ENCODE measurements around the gene TMEM187. TPM values are rescaled to one million over a fixed set of nuclear protein-coding genes. Genes with fewer than 3 reads are reported as not detected.

The TMEM187 gene
- polyA plus RNA-seq, 1 experiment = 8.7 TPM

DNA sequence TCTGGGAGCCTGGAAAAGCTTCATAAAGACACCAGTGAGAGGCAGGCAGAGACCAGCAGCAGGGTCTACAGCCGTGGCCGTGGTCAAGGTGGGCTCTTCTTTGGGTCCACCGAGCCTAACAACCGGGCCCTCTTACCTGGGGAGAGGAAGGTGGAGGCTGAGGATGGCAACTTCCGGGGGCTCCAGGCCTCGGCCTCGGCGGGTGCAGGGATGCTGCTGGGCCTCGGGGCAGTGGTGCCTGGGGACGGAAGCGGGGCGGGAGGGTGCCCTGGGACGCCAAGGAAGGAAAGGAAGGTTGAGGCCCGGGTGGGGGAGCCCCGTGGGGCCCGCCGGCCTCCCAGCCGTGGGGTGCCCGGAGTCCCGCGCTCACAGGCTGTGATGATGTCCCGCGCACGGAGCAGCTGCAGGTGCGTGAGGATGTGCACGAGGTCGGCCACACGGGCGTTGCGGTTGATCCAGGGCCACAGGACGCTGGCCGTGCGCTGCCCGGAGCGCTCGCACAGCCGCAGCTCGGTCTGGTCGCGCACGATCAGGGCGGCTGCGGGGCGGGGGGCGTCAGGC is 46.6 kb downstream of the TMEM187 start:
- H3K4me3 ChIP-seq (ENCODE audit: low read depth, low read length) = peak overlapping the region; percentile 51
- H3K27me3 ChIP-seq (ENCODE audit: control insufficient read depth, insufficient read depth, low read length) = no peaks in the 10 kb centered on the region
- CTCF ChIA-PET = interaction anchor here (1.6 kb wide), 1 partner anchor 27 kb away, joined by 6 read pairs; no protein-coding TSS in a partner anchor
- POLR2A ChIA-PET = no interaction called here
- peaks cover 6% of the 10 kb centered on the region for H3K36me3 ChIP-seq (ENCODE audit: control insufficient read depth, insufficient read depth, low read length)
- DNase-seq (ENCODE audit: low read depth) = no peak
- TF ChIP-seq, protein P1, sequence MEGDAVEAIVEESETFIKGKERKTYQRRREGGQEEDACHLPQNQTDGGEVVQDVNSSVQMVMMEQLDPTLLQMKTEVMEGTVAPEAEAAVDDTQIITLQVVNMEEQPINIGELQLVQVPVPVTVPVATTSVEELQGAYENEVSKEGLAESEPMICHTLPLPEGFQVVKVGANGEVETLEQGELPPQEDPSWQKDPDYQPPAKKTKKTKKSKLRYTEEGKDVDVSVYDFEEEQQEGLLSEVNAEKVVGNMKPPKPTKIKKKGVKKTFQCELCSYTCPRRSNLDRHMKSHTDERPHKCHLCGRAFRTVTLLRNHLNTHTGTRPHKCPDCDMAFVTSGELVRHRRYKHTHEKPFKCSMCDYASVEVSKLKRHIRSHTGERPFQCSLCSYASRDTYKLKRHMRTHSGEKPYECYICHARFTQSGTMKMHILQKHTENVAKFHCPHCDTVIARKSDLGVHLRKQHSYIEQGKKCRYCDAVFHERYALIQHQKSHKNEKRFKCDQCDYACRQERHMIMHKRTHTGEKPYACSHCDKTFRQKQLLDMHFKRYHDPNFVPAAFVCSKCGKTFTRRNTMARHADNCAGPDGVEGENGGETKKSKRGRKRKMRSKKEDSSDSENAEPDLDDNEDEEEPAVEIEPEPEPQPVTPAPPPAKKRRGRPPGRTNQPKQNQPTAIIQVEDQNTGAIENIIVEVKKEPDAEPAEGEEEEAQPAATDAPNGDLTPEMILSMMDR (IDR thresholded peaks at IDR 0.05; ENCODE audit: insufficient read depth, low read depth, low read length) = no peak

DNA sequence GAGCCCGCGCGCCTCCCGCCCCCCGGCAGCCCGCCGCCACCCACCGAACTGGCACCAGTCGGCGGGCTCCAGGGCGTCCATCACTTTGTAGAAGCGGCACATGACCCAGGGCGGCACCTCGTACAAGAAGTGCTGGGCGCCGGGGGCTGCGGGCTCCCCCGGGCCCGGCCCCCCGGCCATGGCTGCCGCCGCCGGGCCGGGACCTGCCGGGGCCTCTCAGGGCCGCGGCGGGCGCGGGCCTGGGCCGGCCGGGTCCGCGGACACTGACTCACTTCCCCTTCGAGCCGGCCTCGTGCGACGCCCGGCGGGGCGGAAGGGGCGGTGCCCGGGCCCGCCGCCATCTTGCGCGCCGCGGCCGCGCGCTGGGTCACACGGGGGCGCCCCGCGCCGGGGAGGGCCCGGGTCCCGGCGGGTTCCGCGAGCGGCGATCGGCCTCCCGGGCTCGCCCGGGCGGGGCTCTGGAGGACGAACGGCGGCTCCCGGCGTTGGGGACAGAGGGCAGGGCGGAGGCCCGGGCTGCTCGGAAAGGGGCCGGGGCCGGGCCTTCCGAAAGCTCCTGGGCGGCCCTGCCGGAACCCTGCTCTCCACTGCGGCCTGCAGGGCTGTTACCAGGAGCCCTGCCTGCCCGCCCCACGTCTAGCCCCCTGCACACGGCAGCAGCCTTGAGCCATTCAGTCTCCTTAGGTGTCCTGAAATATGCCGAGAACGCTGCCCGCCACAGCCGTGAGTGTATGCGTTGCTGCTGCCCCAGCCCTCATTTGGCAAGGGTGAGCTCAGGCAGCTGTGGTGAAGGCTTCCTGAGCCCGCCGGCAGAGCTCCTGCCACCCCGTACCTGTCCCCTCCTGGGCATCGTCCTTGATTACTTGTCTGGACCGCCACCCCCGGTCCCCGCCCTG is 47.3 kb downstream of the TMEM187 start, which contains the start of gene IRAK1:
IRAK1 (minus strand) TSS at position 270 of the 896 bp plus-strand sequence; CDS start at position 180, 90 bp downstream.
- DNase-seq (ENCODE audit: low read depth) = no peak
- CTCF ChIA-PET = interaction anchor here (1.5 to 1.6 kb wide), 2 partner anchors 21 to 27 kb away, joined by 5 to 6 read pairs; no protein-coding TSS in a partner anchor
- TF ChIP-seq, protein P1 (IDR thresholded peaks at IDR 0.05; ENCODE audit: insufficient read depth, low read depth, low read length) = no peak
- no peaks in the 10 kb centered on the region for H3K27me3 ChIP-seq (ENCODE audit: control insufficient read depth, insufficient read depth, low read length)
- POLR2A ChIA-PET = interaction anchor here (0.5 kb wide), 1 partner anchor 28 kb away, joined by 3 read pairs; no protein-coding TSS in a partner anchor
- peak within 1 kb of the TSS; percentile 51 for H3K4me3 ChIP-seq (ENCODE audit: low read depth, low read length)
- peaks cover 6% of the 10 kb centered on the region for H3K36me3 ChIP-seq (ENCODE audit: control insufficient read depth, insufficient read depth, low read length)

DNA sequence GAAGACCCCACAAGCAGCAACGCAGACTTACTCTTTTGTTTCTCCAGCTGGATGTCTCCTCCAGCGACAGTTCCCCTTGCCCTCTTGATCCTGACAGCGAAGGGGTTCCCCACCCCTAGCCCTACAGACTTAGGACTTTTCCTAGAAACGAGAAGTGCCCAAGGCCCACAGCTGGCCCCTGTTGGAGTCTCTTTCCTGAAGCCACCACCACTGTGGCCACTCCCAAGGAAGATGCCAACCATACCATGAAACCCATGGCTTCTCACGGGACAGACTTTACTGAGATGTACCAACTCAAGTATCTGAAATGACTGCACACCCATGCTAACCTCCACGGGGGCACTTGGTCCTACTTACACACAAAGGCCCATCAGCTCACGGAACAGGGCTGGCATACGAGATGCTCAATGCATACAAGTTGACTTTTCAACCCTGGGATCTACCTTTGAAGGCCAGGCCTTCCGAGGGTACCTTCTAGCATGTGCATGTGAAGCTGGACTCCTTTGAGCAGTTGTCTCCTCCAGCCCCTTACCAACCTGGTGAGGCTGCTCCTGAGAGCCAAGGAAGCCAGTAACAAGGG is 48.1 kb downstream of the TMEM187 start:
- no peaks in the 10 kb centered on the region for H3K27me3 ChIP-seq (ENCODE audit: control insufficient read depth, insufficient read depth, low read length)
- peak overlapping the region; percentile 42 for H3K4me3 ChIP-seq (ENCODE audit: low read depth, low read length)
- ChIA-PET CTCF (interaction anchor here (1.5 to 1.6 kb wide), 2 partner anchors 20 to 26 kb away, joined by 5 to 6 read pairs; no protein-coding TSS in a partner anchor), POLR2A (interaction anchor here (0.5 kb wide), 1 partner anchor 27 kb away, joined by 3 read pairs; no protein-coding TSS in a partner anchor)
- TF ChIP-seq, protein P1 (IDR thresholded peaks at IDR 0.05; ENCODE audit: insufficient read depth, low read depth, low read length) = no peak
- peaks cover 6% of the 10 kb centered on the region for H3K36me3 ChIP-seq (ENCODE audit: control insufficient read depth, insufficient read depth, low read length)
- no peak for DNase-seq (ENCODE audit: low read depth)

DNA sequence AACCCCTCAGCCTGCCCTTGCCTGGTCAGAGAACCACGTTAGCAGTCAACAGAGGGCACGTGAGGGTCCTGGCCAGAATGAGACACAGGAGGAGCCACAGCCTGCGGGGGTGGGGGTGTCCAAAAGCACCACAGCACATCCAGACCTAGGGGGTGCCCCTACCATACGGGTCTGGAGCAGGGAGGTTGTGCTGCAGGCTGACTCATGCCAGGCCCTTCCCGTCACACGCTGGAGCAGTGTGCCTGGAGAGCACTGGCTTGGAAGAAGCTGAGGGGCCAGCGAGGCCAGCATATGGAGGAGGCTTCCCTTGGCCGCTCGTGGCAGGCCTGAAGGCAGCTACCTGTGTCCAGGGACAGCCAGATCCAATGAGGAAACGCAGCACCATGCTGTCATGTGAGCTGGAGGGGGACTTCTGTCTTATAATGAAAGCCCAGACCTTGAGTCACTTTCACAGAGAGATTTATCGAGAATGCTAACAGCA is 48.6 kb downstream of the TMEM187 start:
- Histone ChIP-seq H3K36me3 (ENCODE audit: control insufficient read depth, insufficient read depth, low read length) (peaks cover 4% of the 10 kb centered on the region), H3K27me3 (ENCODE audit: control insufficient read depth, insufficient read depth, low read length) (no peaks in the 10 kb centered on the region), H3K4me3 (ENCODE audit: low read depth, low read length) (no peak overlapping the region)
- ChIA-PET POLR2A (no interaction called here), CTCF (interaction anchor here (1.5 kb wide), 1 partner anchor 19 kb away, joined by 5 read pairs; no protein-coding TSS in a partner anchor)
- no peak for DNase-seq (ENCODE audit: low read depth)
- TF ChIP-seq, protein P1 (IDR thresholded peaks at IDR 0.05; ENCODE audit: insufficient read depth, low read depth, low read length) = no peak
